ENCODE results near the gene HGS.
A peak's percentile ranks its signal among the peaks of the same experiment; 100 is the strongest.

The HGS gene, protein sequence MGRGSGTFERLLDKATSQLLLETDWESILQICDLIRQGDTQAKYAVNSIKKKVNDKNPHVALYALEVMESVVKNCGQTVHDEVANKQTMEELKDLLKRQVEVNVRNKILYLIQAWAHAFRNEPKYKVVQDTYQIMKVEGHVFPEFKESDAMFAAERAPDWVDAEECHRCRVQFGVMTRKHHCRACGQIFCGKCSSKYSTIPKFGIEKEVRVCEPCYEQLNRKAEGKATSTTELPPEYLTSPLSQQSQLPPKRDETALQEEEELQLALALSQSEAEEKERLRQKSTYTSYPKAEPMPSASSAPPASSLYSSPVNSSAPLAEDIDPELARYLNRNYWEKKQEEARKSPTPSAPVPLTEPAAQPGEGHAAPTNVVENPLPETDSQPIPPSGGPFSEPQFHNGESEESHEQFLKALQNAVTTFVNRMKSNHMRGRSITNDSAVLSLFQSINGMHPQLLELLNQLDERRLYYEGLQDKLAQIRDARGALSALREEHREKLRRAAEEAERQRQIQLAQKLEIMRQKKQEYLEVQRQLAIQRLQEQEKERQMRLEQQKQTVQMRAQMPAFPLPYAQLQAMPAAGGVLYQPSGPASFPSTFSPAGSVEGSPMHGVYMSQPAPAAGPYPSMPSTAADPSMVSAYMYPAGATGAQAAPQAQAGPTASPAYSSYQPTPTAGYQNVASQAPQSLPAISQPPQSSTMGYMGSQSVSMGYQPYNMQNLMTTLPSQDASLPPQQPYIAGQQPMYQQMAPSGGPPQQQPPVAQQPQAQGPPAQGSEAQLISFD

DNA sequence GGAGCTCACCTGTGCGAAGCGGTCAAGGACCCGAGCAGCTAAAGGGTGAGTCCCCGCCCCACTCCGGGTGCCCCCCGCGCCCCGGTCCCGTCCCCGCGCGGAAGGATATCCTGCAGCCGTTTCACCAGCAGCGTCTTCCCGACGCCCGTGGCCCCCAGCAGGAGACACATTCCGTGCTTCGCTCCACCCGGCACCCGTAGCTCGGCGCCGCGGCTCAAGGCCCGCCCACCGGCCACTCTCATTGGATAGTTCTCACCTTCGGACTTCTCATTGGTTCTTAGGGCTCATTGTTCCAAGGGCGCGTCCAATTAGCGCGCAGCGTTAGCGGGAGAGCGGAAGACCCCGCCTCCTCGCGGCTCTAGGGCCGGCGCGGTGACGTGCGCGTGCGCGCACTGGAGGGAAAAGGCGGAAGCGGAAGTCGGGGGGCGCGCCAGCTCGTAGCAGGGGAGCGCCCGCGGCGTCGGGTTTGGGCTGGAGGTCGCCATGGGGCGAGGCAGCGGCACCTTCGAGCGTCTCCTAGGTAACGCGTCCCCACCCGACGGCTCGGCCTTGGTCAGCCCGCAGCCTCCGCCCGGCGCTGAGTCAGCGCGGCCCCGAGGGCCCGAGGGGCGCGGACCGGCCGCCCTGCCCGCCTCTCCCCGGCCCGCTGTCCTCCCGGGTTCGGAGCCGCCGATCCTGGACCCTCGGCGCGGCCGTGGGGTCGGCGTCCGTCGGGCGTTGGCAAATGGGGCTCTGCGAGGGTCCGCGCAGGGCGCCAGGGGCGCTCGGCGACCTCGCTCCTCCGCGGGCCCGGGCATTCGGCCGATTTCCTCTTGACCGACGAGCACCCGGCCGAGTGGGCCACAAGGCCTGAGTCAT, at the start of gene HGS, which contains the start of gene ARL16:
HGS (plus strand) TSS at position 428 of the 858 bp plus-strand sequence; CDS start at position 484, 56 bp downstream.
ARL16 (minus strand) TSS at position 214 of the 858 bp plus-strand sequence; CDS start at position 170, 44 bp downstream.
- DNase-seq, result peak; percentile 98 to 99

DNA sequence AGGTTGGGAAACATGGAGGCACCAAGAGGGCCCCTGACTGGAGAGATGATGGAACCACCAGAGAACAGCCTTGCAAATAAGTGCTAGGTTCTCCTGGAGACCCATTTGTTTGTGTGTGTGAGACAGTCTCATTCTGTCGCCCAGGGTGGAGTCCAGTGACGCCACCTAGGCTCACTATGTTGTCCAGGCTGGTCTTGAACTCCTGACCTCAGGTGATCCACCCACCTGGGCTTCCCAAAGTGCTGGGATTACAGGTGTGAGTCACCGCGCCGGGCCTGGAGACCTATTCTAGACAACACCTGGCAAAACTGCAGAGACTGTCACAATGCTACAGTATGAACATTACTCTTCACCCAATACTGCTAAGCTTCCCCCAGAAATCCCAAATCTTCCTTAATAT, 48.4 kb upstream of the HGS start:
- no peak for DNase-seq

DNA sequence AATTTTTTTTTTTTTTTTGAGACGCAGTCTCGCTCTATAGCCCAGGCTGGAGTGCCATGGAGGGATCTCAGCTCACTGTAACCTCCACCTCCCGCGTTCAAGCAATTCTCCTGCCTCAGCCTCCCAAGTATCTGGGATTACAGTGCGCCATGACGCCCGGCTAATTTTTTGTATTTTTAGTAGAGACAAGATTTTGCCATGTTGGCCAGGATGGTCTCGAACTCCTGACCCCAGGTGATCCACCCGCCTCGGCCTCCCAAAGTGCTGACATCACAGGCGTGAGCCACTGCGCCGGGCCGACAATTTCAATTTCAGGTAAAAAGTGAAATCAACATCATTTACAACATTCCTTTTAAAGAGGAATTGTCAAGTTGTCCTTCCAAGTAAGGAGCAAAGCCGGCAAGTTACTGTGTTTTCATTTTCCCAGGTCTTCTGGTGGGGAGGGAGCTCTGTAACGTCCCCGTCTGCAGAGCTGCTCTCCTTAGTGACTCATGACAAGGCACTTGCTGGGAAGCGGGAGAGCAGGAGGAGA, 47.8 kb upstream of the HGS start:
- no peak for DNase-seq

DNA sequence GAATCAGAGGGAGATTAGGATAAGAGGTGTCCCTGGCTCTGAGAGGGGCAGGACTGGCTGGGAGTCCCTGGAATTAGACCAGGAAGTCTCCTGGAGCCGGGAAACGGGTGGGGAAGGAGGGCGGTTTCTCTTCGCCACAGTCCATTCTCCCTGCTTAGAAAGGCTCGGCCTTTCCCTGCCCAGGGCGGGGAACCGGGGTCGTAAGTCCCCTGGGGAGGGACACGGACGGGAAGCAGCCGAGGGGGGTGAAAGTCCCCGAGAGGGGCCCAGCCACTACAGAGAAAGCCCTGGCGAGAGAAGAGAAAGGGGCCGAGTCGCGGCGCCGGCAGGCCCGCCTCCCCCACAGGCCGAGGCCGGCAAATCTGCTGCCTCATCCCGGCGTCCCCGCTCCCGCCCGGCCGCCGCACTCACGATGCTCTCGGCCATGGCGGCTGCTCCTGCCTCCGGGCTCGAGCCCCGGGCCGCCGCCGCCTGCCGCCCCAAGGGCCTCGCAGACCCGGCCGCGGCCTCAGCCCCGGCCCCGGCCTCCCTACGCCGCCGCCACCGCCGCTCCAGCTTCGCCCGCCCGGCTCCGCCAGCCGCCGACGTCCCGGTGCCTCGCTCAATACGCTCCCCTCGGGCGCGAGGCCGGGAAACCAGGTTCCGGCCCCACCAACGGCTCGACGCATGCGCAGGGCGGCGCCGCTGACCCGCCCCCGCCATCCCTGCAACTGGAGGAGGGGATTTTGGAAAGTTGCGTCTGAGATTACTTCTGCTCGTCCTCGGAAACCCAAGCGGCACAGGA, 47.1 kb upstream of the HGS start, which contains the start of the genes NPLOC4 and TSPAN10:
NPLOC4 (minus strand) TSS at position 608 of the 784 bp plus-strand sequence; CDS start at position 426, 182 bp downstream.
TSPAN10 (plus strand) TSS at position 692 of the 784 bp plus-strand sequence. CDS start 5,217 bp downstream, outside the sequence.
- peak; percentile 83 to 87 for DNase-seq

DNA sequence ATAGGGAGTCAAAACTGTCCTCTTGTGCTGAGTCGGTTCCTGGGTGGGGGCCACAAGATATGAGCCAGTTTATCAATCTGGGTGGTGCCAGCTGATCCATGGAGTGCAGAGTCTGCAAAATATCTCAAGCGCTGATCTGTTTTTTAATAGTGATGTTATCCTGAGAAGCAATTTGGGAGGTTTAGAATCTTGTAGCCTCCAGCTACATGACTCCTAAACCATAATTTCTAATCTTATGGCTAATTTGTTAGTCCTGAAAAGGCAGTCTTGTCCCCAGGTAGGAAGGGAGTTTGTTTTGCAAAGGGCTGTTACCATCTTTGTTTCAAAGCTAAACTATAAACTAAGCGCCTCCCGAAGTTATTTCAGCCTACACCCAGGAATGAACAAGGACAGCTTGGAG, 45.1 kb upstream of the HGS start:
- DNase-seq, result no peak

DNA sequence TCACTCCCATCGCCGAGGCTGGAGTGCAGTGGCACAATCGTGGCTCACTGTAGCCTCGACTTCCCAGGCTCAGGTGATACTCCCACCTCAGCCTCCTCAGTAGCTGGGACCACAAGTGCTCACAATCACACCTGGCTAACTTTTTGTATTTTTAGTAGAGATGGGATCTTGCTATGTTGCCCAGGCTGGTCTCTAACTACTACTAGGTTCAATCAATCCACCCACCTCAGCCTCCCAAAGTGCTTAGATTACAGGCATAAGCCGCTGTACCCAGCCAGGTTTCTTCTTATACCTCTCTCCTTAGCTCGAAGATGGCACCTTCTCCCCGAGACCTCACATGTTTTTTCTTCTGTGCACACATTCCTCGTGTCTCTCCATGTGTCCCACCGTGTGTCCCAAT, 43.8 kb upstream of the HGS start:
- no peak for DNase-seq

DNA sequence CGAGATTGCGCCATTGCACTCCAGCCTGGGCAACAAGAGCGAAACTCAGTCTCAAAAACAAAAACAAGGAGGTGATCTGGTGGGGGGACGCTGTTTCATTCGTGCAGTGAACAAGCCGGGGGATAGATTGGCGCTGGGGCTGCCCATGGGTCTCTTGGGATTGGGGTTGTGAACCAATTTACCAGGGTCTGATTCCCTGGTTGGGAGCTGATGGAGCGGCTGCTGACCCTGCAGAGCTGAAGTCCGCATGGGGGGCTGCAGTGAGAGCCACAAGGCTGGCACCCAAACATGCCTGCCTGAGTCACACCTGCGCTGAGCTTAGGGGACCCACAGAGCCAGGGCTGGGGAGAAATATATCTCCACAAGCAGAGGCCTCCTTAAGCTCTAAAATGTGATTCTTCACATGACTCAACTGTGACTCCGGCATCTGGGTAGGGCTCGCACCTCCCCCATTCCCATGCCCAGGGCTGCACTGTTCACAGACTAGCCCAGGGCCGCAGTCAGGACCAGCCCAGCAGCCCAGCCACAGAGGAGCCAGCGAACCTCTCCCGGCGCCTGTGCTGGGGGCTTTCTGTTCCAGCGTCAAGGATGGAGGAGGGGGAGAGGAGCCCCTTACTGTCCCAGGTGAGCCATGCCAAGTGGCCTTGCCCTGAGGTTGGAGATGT, 41.9 kb upstream of the HGS start:
- no peak for DNase-seq

DNA sequence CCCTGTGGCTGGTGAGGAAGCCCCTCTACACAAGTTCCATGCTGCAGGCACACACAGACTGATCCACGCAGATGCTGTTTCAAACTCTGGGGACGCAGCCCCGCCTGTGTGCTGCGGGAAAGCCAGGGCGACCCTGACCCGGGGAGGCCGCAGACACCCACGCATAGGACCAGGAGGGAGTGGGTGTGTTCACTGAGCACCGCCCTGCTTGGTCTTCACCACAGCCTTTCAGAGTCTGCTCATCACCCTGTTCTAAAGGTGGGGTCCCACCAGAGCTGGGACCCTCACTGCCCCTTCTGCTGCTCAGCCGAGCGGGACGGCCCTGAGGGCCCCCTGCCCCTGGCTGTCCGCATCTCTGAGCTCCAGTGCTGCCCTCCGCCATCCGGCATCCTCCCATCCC, 39.3 kb upstream of the HGS start:
- DNase-seq, result no peak

DNA sequence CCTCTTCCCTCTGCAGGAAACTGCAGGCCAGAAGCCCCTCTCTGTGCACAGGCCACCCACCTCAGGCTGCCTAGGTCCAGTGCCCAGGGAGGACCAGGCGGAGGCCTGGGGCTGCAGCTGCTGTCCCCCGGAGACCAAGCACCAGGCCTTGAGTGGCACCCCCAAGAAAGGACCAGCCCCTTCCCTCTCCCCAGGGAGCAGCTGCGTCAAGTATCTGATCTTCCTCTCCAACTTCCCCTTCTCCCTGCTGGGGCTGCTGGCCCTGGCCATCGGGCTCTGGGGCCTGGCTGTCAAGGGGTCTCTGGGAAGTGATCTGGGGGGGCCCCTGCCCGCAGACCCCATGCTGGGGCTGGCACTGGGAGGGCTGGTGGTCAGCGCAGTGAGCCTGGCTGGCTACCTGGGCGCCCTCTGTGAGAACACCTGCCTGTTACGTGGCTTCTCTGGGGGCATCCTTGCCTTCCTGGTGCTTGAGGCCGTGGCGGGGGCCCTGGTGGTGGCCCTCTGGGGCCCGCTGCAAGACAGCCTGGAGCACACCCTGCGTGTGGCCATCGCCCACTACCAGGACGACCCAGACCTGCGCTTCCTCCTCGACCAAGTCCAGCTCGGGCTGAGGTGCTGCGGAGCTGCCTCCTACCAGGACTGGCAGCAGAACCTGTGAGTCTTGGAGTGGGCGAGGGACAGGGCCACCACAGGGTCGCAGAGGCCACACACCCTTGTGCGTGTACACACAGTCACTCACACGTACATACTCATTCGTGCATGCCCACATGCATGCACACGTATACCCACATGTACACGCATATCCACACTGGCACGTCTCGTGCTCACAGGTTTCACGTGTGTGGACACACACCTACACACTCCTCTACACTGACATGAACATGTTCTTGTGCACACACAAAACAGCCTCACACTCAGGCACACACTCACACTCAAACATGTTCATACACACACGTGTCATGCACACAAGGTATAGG, 38.5 kb upstream of the HGS start:
- no peak for DNase-seq

DNA sequence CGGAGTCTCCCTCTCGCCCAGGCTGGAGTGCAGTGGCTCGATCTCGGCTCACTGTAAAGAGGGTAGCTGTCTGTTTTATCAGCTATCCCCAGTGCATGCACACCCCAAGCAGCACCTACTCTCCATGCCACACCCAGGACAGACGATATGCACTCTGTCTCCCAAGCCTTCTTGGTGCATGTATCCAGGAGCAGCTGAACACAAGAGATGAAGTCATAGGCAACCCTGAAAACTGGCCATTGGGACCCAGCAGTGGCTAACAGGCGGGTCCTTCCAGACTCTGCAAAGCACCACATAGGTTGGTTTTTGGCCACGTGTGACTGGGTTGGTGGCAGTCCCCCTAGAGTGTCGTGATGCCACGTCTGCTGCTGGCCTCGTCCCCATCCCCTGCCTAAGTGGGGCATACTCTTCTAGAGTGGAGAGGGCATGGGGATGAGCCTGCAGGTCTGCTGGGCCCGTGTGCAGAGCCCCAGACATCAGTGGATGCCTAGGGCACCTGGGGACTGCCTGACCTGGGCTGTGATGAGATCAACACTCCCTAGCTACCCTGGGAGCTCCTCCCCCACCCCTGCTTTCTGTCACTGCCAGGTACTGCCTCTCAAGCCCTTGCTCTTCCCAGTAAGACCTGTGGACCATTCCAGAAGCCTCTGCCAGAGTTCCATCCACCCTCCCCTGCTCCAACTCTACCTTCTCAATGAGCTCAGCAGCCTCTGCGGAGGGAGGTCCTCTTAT, 36.8 kb upstream of the HGS start:
- no peak for DNase-seq

DNA sequence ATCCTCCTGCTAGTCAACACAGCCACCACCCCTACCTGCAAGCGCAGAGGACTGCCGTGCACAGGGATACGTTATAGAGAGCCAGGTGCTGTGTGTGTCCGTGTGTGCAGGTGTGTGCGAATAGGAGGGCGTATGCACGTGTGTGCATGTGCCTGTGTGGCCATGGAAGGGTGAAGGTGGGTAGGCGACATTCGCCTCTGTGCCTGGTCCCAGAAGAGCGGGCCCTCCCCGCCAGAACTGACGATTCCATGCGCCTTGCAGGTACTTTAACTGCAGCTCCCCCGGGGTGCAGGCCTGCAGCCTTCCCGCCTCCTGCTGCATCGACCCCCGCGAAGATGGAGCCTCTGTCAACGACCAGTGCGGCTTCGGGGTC, 36.2 kb upstream of the HGS start:
- DNase-seq, result no peak

DNA sequence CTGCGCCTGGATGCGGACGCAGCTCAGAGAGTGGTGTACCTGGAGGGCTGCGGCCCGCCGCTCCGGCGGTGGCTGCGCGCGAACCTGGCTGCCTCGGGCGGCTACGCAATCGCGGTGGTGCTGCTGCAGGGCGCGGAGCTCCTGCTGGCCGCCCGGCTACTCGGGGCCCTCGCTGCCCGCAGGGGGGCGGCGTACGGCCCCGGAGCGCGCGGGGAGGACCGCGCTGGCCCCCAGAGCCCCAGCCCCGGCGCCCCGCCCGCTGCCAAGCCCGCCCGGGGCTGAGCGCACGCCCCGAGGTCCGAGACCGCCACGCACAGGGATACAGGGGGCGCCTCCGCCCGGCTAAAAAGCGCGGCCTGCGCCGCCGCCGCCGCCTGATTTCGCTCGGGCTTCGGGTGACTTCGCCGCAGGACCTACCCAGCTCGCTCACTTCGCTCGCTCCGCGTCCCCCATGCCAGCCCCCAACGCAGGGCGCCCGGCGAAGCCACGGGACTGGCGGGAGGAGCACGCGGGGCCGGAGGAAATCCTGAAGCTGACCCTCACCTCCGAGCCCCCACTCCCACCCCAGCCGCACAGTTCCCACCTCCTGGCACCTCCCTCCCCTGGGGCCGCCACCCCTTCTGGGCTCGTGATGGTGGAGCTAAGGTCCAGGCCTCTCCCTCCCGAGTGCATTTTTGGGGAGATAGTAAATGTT, 35.7 kb upstream of the HGS start:
- DNase-seq, result no peak

DNA sequence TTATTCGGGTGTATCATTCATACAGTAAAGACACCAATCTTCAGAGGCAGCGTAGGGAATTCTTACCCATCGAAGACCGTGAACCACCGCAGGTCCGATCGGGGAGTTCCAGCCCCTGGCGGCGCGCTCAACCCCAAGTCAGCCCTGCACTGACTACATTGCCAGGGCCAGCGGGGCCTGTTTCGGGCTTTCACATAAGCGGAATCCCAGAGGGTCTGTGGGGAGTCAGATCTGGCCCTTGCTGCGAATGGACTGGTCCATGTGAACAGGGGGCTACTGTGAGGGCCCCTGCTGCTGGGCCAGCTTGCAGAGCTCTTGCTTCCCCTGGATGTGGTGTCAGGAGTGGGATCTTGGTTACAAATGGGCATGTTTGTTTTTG, 35.1 kb upstream of the HGS start:
- DNase-seq, result no peak

DNA sequence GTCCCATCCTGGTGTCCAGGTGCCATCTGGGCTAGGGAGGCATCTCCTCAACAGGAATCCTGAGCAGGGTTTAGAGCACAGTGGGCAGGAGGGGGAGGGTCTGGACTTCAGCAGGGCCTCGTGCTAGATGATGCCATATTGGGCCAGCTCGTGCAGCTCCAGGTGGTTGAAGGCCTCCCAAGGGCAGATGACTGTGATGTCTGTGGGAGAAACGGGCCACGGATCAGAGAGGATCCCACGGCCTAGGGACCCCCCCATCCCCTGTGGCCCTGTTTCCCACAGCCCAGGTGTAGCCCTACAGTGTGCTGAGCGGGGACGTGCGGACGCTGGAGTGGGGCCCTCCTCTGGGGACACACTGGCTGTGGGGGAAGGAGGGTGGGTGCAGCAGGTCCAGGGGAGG, 32.9 kb upstream of the HGS start:
- DNase-seq, result no peak

DNA sequence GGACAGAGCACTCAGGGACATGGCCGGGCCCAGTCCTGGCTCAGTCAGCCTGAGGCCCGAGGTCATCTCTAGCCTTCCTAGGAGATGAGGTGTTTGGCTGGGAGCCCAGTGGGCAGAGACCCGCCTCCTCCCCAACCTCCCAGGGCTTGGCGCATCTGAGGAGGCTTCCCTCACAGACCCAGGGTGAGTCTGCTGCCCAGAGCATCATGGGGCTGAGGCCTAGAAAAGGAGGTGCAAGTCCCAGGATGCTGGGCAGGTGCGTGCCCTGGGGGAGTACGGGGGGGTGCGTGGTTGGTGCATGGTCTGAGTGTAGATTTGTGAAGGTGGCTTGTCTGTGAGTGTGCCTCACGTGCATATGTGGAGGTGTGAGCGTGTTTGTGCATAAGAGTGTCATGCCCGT, 32.1 kb upstream of the HGS start:
- no peak for DNase-seq

DNA sequence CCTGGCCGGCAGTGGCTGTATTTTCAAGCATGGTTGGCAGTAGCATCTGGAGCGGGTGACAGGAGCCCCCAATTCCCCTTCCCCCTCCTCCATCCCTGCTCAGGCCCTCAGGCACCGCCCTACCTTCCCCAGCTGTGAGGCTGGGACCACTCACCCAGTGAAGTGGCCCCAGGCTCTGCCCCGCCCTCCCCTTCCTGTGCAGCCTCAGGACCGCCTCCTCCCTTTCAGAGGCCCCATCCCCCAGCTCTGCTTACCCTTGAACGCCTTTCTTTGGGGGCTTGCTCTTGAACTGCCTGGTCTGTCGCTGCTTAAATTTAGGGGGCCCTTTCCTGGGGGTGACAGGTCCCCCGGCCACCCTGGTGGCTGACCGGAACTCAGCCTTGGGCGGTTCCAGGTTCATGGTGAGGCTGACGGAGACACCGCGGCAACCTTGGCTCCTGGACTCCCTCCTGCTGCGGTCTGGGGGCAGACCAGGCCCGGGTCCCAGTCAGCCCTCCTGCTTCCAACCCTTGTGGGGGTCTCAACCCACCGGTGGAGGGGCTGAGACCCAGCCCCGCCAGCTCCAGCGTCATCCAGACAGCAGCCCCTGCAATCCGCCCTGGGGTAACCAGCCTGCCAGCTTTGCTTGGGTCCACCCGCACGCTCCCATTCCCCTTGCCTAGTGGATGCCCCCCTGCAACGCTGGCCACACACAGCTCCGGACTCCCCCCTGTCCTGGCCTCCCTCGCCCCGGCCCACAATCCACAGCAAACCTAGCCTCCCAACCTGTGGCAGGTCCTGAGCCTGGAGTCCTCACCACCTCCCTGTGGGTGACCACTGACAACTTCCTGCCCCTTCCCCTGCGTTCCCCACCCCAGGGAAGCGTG, 30.7 kb upstream of the HGS start:
- no peak for DNase-seq

DNA sequence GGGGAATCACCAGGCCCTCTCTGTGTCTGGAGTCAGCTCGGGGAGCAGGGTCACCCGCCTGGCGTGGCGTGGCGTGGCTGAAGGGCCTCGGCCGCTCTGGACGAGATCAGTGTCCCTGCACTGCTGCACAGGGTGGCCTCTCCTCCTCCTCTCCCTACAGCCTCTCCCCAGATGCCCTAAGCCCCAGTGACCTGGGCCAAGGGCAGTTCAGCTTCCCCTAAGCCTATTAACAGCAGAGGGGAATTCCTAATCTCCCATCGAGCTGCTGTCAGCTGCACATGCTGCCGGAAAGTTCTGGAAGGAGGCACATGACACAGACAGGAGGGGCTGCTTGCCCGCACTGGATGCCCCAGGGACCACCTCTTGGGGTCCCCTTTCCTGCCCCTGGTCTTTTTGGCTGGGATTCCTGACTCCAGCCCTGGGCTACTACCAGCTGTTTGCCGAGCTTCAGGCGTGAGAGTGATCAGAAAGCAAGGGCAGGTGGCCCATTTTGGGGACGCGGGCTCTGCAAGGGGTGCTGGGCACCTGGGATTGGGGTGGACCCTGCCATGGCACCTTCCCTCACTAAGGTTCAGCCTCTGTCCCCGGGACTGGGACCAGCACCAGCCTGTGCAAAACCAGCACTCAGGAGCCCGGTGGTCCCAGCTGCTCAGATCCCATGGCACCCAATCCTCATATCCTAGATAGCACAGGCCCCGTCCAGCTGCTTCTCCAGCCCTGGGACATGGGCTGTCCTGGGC, 28.3 kb upstream of the HGS start:
- no peak for DNase-seq
